Measurements from ENCODE around the gene CELF2.
"Not testable (repeated sequence)": the region's sequence is repeated elsewhere in the genome, so short reads cannot be mapped to it uniquely, and the experiment has no call there.

The CELF2 gene

DNA sequence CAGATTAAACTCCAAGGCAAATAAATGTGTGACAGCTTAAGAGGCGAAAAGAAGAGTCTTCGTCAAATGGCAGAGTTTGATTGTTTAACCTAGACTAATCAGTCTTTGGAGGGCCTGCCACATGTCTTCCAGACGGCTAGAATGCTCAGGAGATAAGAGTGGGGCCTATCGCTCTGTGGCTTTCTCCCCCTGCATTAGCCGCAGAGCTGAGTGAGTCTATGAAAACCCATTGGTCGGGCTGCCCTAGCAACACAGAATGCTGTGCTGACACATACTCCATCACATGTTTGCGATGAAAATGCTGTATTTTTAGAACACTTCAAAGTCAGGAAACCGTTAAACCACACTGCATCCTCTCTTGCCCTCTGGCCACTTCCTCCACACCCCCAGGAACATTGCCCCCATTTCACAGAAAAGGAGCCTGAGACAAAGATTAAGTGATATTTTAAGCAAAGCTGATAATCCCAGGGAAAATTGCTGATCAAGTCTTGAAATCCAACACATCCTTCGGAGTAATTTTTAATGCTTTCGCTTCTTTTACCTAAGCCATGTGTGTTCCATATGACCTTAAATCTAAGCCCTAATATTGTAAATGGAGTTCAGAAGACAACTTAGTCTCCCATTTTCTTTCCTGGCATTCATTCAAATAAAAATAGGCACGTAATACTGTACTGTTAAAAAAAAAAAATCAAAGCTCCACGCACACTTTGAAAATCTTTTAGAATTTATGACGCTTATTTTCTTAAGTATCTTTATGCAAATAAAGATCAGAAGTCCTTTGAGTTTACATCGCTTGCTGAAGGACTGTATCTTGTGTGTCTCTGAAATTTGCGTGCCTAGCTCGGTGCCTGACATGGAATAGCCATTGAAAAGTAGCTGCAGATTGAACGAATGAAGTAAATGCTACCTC lies 161.2 kb downstream of the CELF2 start:
- DNase-seq = no peak

DNA sequence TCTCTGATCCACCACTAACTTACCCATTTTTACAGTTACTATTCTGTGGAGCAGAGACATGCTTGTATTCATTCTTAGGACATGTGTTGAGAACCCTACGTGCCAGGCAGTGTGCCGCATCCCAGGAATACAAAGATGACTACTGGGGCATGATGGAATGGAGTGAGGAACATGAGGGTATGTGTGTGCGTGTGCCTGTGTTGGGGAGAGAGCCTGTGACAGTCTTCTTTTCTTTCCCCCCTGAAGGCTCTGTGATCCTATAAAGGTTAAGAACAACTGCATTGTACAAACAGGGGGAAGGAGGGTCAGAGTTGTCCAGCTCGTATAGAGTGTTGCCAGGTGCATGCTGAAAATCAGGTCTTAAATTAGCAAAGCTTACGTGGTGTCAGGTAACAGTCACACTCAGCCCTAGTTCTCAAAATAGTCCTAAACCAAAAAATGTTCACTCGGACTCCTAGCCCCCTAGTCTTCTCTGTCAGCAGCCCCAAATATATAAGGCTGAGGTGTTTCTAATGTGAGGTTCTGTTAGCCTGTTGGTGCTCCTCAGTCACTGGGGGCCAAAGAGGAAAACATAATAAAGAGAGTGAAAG lies 161.9 kb downstream of the CELF2 start:
- DNase-seq = no peak

DNA sequence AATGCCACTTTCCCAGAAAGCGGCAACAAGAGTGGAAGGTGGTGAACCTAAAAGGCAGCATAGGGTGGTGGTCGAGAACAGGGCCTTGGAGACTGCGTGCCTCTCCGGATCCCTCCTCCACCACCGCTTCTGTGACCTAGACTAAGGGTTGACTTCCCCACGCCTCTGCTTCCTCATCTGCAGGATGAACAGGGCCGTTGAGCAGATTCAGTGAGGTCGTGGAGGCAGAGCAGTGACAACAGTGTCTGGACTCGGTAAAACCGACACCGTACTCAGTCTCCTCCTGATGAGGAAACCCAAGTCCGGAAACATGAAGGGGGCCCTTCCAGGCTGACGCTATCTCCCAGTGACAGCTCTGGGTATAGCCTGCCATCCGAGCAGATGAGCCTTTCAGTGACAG lies 162.6 kb downstream of the CELF2 start:
- no peak for DNase-seq

DNA sequence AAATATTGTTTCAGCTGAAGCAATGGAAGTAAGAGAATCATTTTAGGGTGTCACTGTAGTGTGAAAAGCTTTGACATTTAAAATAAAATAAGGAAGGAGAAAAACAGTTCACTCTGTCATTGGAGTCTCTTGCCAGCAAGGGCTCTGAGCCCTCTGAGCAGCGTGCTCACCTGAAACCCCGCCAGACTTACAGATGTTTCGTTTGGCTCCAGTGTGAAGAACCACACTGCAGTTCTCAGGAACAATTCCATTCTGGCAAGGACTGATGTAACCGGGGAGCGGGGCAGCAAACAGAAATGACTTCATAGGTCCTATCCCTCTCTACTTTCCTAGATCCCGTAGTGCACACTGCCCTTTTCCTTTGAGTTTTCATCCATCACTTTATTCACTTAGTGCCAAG lies 164.3 kb downstream of the CELF2 start:
- DNase-seq = no peak

DNA sequence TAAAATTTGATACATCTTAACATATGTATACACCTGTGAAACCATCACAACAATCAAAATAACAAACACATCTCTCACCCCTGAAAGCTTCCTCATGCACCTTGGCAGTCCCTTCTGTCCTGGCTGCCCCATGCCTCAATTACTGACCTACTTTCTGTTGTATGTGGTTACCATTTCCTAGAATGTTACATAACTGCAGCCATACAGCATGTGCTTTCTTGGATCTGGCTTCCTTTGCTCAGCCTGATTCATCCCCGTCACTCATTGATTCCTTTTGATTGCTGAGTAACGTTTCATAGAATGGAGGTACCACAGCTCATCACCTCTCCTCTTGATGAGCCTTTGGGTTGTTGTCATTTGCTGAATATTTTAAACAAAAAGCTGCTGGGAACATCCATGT lies 165.3 kb downstream of the CELF2 start:
- DNase-seq = no peak

DNA sequence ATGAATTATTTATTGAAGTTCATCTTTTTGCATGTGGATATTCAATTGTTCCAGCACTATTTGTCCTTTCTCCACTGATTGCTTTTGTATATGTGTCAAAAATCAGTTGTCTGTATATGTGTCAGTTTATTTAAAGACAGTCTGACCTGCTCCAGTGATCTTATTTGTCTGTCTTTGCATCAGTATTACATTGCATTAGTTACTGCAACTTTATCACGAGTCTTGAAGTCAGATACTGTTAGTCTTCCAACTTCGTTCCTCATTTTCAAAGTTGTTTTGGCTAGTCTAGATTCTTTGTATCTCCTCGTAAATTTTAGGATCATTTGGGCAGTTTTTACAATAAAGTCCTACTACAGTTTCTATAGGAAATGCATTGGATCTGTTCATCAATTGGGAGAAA lies 166.4 kb downstream of the CELF2 start:
- no peak for DNase-seq

DNA sequence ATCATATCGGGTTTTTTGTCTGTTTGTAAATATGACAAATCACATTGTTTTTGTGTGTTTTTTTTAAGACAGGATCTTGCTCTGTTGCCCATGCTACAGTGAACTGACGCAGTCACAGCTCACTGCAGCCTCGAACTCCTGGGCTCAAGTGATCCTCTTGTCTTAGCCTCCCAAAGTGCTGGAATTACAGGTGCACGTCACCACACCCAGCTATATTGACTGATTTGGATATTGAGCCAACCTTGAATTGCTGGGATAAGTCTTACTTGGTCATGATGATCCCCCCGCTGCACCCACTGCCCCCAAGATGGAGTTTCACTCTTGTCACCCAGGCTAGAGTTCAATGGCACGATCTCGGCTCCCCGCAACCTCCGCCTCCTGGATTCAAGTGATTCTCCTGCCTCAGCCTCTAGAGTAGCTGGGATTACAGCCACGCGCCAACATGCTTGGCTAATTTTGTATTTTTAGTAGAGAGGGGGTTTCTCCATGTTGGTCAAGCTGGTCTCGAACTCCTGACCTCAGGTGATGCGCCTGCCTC lies 167.5 kb downstream of the CELF2 start:
- DNase-seq = not testable (repeated sequence)

DNA sequence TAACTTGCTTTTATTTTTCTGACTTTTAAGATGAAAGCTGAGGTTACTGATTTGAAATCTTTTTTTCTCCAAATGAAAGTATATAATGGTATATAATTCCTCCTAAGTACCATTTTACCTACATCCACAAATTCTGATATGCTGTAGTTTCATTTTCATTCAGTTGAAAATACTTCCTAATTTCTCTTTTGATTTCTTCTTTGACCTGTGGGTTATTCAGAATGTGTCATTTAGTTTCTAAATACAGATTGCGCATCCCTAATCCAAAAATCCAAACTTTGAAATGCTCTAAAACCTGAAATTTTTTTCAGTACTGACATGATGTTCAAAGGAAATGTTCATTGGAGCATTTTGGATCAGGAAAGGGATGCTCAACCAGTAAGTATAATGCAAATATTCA lies 168.7 kb downstream of the CELF2 start:
- no peak for DNase-seq

DNA sequence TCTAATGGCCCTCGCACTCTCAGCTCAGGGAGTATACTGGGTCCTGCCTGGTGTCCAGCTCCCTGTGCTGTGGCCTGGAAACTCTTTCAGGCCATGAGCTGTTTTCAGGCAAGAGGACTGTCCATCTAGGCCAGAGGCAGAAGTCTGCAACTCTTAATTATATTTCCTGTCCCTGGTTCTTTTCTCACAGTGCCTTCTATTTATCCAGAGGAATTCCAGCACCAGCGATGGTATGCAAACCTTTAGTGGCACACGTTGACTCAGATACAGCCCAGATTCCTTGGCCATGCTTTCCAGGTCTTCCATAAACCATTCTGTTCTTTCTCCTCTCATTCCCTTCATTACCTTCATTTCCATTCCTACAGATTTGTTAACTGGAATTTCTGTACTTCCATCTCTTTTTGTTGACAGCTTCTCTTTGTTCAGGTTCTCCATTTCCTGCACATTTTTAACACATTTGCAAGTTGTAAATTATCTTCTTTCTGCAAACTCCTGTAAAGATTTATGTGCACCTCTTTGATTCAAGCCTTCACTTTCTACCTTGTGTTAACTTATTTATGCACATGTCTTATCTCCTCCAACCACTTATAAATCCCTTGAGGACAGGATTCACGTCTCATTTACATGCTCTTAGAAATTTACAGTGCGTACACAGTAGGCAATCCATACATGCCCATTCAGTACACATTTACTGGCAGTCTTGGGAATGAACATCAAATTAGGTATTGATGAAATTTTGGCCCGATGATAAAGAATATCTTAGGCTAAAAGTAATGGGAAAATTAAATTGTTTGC lies 172.1 kb downstream of the CELF2 start:
- no peak for DNase-seq

DNA sequence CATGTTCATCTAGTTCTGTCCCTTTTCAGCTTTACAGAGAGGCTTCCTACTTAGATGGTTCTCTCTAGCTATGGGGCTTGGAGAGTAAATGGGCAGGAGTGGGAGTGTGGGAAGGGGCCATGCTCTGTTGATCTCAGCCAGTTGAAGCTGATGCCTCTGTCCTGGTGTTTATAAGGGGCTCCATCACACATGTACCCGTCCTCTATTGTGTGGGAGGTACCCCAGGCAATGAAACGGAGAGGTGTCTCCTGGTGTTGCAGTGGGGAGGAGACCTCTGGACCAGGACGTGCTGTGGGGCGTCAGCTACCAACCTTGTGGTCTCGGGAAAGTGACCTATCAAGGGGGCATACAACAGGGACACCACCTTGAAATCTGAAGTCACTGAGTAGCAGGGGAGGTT lies 173.5 kb downstream of the CELF2 start:
- no peak for DNase-seq

DNA sequence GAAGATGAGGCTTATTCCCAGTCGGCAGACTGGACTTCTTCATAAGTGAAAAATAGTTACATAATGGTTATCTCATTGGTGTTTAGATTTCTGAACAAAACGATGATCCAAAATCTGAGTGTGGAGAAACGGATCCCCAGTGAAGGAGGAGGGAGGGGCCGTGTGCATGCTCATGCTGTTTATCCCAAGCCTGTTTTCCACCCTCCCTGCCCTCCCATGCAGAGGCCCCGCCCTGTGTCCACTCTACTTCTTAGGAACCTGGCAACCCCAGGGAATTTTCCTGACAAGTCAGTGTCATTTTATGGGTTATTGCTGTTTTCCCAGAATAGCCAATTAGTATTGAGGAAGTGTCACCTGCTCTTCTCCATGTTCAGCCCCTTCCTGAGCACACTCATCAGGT lies 174.0 kb downstream of the CELF2 start:
- DNase-seq = no peak

DNA sequence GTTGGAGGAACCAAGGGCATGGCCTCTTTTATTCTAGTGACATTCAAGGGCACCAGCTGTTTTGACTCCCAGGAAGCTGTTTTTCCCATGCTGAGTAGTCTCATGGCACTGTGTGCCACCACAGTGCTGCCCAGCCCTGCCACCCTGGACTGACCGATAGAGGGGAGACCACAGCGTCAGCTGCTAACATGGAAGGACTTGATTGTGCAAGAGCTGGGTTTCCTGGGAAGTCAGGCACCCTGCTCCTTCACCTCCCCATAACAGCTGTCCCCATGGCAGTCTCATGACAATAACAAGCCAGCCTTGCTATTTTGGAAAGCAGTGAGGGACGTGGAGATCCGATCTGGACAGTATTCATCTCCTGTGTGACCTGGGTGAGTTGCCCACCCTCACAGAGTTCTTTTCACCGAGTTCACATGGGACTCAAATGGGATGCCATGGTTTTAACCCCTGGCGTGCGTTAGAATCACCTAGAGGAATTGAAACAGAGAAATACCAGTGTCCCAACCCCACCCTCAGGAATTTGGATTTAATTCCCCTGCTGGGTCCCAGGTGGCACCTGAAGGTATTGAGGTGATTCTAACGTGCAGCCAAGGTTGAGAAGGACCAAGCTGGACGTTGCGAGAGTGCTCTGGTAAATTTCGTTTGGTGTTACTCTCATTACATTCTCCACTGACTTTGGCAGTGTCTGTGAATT lies 174.8 kb downstream of the CELF2 start:
- no peak for DNase-seq

DNA sequence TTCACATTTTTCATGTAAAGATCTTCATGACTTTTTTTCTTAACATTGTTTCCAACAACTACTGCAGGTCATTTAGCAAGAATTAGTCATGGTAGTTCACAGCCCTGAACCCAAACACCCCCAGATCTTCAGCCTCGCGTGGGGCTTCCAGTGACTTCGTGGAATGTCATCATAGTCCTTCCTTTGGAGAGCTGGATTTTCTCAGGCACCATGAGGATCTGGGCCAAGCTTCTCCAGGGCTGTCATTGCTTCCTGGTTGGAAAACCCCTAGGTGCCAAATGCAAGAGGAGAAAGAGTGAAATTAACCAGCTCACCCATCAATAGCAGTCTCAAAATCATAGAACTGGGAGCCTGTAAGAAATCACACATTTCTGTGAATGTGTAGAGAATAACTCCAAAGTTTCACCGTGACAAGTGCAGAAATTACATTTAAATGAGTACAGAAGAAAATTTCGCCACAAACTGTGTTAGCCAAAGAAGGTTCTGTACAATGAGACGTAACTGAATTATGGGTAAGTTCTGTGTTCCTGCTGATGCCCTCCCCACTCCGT lies 175.4 kb downstream of the CELF2 start:
- DNase-seq = no peak

DNA sequence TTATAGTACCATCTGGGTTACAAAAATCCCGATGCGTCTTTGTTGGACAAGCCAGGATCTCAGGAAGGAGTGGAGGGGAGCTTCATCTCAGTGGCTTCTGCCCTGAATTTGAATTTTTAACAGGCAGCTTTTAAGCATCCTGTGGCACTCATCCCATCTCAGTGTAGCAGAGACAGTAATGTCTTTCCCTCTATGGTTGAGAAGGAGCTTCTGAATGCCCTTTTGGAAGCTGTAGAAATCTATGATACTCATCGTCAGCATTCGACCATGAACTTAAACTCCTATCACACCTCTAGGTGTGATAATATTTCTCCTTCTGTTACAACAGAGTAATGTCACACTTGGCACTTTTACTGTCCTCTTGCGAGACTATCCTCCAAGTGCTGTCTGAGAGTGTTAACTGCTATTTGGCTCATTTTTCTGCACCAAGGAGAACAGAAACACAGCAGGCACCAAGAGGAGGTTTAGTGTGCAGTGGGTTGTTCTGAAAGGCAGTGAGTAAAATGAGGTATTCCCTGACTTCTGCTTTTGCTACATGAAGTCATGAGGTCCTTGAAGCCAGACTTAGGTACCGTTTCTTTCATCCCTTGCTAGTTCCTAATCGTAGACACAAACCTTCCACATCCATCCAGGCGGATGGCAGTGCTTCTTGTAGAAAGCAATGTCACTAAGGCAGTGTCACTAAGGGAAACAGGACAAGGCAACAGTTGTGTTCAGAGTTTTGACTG lies 177.4 kb downstream of the CELF2 start:
- no peak for DNase-seq

DNA sequence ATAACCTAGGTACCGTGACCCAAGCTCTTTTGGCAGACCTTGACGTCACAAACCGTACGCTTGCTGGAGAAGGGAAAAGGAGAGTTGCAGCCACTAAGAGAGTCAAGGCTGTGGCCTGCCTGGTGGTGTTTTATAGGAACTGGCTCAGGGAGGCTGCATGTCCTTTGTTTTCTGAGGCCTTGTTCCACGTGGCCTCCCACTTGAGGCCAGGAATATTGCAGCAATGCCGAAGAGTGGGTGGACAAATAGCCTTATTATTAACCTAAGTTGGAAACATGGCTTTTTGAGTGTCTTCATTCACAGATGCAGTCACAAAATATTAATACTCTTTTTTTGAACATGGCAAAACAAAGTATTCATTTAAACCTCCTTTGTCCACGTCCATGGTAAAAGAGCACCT lies 178.0 kb downstream of the CELF2 start:
- no peak for DNase-seq

DNA sequence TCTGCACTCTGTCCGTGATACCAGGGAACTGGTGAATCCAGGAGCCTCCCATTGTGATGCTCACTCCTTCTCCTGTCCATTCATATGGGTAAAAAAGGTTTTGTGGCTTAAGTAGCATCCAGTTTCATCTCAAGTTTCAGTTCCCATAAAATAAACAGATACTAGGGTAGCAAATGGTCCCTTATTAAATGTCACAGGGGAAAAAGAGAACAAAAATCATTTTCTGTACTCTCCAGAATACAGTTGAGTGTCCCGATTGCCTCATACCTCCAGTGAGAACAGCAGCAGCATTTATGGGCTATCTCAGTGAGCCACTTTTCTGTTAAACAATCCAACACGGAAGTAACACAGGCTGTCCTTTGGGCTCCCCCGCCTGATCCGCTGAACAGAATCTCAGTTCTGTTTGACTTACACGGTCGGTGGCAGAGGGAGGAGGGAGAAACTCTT lies 179.6 kb downstream of the CELF2 start:
- DNase-seq = no peak

DNA sequence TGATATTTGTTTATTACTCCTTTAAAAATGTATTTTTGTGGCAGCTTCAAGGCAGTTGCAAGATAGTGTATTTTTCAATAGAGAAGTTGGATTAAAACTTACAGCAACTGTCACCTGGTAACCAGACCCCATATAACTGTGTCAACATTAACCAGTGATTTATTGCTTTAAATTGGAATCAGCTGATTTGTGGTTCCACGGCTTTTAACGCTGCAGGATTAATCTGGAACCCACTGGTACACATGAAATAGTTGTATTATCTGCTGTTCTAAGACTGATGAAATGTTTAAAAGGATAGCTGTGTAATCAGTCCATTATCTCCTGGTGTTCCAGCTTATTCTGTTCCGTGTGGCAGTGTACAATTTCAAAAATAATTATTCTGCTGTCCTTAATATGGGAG lies 180.2 kb downstream of the CELF2 start:
- DNase-seq = no peak

DNA sequence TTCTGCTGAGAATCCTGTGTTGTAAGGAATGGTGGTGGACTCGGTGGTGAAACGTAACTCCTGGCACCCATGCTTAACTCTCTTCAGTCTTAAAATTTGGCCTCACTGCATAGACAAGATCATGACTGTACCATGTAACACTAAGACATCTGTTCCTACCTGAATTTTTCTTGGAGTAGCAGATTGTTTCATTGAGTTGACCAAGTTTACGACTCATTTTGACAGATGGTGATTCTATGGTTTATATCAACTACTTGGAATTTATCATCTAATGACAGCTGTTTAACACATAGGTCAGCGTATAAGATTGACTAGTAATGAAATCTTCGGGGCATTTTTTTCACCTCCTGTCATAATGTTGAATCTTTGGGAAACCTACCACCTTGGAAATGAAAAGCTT lies 184.2 kb downstream of the CELF2 start:
- DNase-seq = peak; percentile 79

DNA sequence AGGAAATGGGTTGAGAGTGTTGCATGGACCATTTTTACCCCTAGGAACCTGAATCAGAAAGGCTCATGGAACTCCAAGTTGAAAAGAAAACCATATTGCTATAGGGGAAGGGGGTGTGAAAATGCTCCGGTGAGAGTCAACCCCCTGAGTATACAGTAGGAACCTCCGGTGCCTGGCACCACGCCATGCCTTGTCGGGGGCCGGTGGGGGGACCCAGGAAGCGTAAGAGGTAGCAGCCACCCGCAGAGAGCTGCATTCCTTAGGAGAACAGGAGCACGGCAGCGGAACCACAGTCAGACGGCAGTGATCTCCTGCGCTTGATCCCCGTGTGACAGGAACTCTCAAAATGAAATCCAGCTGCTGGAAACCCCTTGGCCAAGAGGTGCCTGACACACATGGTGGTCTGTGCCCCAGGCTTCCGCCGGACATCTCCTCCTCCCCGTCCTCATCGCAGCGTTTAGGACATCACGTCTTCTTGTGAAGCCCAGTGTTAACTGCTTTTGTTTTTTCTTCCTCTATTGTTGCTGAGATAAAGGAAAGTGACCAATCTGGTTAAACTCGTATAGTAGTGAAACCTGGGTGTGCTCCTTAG lies 186.8 kb downstream of the CELF2 start:
- no peak for DNase-seq

DNA sequence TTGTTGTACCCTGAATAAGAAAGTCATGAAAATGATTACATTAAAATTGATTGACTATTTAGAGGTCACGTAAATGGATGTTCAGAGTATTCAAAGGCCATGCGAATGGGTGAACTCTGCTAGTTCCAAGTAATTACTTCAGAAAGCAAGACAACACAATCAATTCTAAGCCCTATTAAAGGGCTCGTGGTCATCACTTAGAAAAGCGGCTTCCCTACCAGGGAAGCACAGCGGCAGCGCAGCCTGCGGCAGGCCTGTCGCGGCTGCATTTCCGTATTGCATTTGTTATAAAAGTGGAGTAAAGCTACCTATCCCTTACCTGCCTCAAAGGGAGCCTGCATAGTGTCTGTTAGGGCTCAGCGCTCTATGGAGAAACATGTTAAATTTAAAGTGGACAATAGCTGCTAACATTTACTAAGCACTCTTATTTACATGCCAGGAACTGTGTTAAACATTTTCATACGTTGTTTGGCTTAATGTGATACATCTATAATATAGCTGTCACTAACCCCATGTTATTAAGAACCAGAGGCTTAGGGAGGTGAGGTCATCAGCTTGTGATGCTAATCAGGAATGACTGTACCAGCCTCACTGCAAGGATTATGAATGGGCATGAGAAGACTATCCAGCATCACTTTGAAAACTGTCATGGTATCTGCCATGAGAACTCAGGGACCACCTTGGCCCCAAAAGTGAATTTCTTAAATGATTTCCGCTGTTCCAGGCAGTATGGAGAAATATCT lies 187.5 kb downstream of the CELF2 start:
- no peak for DNase-seq

All from DMS 273 treated with DMSO at 0.1 percent for 48 hours (cell line).